HFFc6 (cell line): ENCODE data around the gene ANXA4. TPM values are rescaled to one million over a fixed set of nuclear protein-coding genes. Genes with fewer than 3 reads are reported as not detected.

Experiments used
- DNase-seq: peaks from one replicate; pipeline ENCODE4 v3.0.0-alpha.2; 2018
- H3K27ac Mint-ChIP-seq: 2 replicates; pipeline ENCODE4 v1.8.0; 2020; ENCODE audit warnings: mild to moderate bottlenecking, mixed read lengths
- H3K27me3 Mint-ChIP-seq: 2 replicates; pipeline ENCODE4 v1.8.0; 2021; ENCODE audit warnings: mild to moderate bottlenecking, moderate library complexity, mixed read lengths; ENCODE audit not compliant: insufficient read depth
- H3K36me3 Mint-ChIP-seq: 2 replicates; pipeline ENCODE4 v1.8.0; 2021; ENCODE audit warnings: low read depth, mixed read lengths
- H3K4me1 Mint-ChIP-seq: 2 replicates; pipeline ENCODE4 v1.8.0; 2020; ENCODE audit warnings: low read depth, mixed read lengths
- H3K4me3 Mint-ChIP-seq: 2 replicates; pipeline ENCODE4 v1.8.0; 2020; ENCODE audit warnings: mild to moderate bottlenecking, moderate library complexity, mixed read lengths
- H3K9me3 Mint-ChIP-seq: 2 replicates; pipeline ENCODE4 v1.8.0; 2020; ENCODE audit warnings: mild to moderate bottlenecking, mixed read lengths
- total RNA-seq, 6 experiments: library from RNA; stranded (reverse); fragmentation: NEBNext Ultra II Directional; extraction: Animal tissue kit (Norgen Biotek cat#: 25700); gene quantifications; 2 replicates in 1 of 6; 3 replicates in 5 of 6; pipeline ENCODE4 v1.2.3, GENCODE V29; 2021
- TF ChIP-seq, protein P1 (sequence below): fragments of 200-600 bp; sonication (generic); IDR thresholded peaks from 2 replicates; pipeline ENCODE4 v1.5.0; 2021; ENCODE audit warnings: antibody characterized with exemption, mild to moderate bottlenecking

ANXA4 gene
- total RNA-seq, 6 experiments from 2014 or later = 92.8 to 112 (median 96.1) TPM

- H3K27ac Mint-ChIP-seq = no peak overlapping the region
- H3K9me3 Mint-ChIP-seq = no peaks in the 10 kb centered on the region
- no peaks in the 10 kb centered on the region for H3K36me3 Mint-ChIP-seq
- no peaks in the 10 kb centered on the region for H3K4me1 Mint-ChIP-seq
- no peak overlapping the region for H3K4me3 Mint-ChIP-seq
- no peak for DNase-seq
- H3K27me3 Mint-ChIP-seq = peaks cover 2% of the 10 kb centered on the region; the same call in 1 of the 2 replicates
- TF ChIP-seq, protein P1, sequence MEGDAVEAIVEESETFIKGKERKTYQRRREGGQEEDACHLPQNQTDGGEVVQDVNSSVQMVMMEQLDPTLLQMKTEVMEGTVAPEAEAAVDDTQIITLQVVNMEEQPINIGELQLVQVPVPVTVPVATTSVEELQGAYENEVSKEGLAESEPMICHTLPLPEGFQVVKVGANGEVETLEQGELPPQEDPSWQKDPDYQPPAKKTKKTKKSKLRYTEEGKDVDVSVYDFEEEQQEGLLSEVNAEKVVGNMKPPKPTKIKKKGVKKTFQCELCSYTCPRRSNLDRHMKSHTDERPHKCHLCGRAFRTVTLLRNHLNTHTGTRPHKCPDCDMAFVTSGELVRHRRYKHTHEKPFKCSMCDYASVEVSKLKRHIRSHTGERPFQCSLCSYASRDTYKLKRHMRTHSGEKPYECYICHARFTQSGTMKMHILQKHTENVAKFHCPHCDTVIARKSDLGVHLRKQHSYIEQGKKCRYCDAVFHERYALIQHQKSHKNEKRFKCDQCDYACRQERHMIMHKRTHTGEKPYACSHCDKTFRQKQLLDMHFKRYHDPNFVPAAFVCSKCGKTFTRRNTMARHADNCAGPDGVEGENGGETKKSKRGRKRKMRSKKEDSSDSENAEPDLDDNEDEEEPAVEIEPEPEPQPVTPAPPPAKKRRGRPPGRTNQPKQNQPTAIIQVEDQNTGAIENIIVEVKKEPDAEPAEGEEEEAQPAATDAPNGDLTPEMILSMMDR = no peak
Measured at GRCh38 chr2:69858261-69858660, 116.3 kb downstream of the ANXA4 start.

GRCh38 chr2:69863298-69863697 is 121.4 kb downstream of the ANXA4 start:
- DNase-seq = no peak
- Mint-ChIP-seq H3K9me3 (no peaks in the 10 kb centered on the region), H3K27me3 (peaks cover 2% of the 10 kb centered on the region; the same call in 1 of the 2 replicates), H3K4me3 (no peak overlapping the region), H3K4me1 (no peaks in the 10 kb centered on the region), H3K27ac (no peak overlapping the region), H3K36me3 (peaks cover 13% of the 10 kb centered on the region)
- TF ChIP-seq, protein P1 = no peak

Other genes starting within 250 kb of the ANXA4 start
- gene AAK1, start 98.4 kb upstream of the ANXA4 start, total RNA-seq = 100 to 1,000 TPM in 5 of 6 experiments, 10 to 100 TPM in 1; 96.6 to 123 (median 108) TPM
- 10 to 100 TPM in 2 of 6 experiments, 1 to 10 TPM in 4; 6.5 to 11.2 (median 7.7) TPM for gene GMCL1, start 87.5 kb downstream of the ANXA4 start, total RNA-seq
- gene SNRNP27, start 151.8 kb downstream of the ANXA4 start, total RNA-seq = 10 to 100 TPM; 46.4 to 62.0 (median 55.7) TPM
- 1 to 10 TPM; 4.1 to 9.1 (median 6.9) TPM for gene MXD1, start 173.0 kb downstream of the ANXA4 start, total RNA-seq
- gene ASPRV1, start 219.5 kb downstream of the ANXA4 start, total RNA-seq = under 1 TPM in 2 of 6 experiments, not detected in 4; 0.07 to 0.15 TPM